ENCODE measurements around the gene GRIN1. TPM values are rescaled to one million over a fixed set of nuclear protein-coding genes. Genes with fewer than 3 reads are reported as not detected.

The GRIN1 gene
- total and polyA plus RNA-seq, 7 experiments from 2014 or later, result not detected

DNA sequence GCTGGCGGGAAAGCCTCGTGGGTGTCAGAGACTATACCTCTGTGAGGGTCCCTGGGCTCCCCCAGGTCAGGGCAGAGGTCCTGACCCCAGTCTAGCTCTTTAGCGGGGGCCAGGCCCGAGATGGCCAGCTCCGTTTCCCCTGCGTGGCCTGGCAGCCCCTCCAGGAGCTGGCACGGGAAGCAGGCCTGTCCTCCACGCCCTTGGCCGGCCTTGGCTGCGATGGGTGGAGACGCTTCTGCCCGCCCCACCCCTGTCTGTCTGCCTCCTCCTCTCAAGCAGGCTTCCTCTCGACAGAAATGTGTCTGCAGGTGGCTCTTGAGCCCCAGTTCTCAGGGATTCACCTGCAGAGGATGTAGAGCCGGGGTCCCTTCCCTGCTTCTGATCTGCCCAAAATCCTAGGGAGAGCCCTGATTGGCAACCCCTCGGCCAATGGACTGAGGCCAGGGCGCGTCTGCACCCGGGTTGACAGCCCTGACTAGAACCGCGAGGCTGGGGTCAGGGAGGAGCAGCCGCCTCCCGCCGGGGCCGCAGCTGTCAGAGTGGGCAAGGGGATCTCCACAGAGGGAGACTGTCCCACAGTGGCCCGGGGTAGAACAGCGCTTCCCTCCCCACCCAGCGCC, 2.6 kb upstream of the GRIN1 start:
- intact Hi-C loops (cut with micrococcal nuclease), result no loop called here
- H3K4me1 ChIP-seq (ENCODE audit: control insufficient read depth in 2 of 2, insufficient read depth in 2 of 2, low read length in 2 of 2), result no peaks in the 10 kb centered on the region
- no peaks in the 10 kb centered on the region for H3K9me3 ChIP-seq (ENCODE audit: control insufficient read depth in 2 of 3, low read length in 3 of 3)
- ATAC-seq (no peak), DNase-seq (no peak)
- no peak overlapping the region for H3K27ac ChIP-seq (ENCODE audit: low read depth, low read length)
- no peaks in the 10 kb centered on the region for H3K36me3 ChIP-seq (ENCODE audit: control insufficient read depth in 2 of 3, insufficient read depth in 3 of 3, low read length in 3 of 3)
- H3K4me3 ChIP-seq (ENCODE audit: low read length), result no peak overlapping the region
- H3K4me3 Mint-ChIP-seq, result no peak overlapping the region
- H3K4me1 Mint-ChIP-seq, result peaks cover 0 to 6% (median 4%) of the 10 kb centered on the region in 7 donors
- POLR2A ChIA-PET, result interaction anchor here (0.5 kb wide), 1 partner anchor 466 kb away, joined by 3 read pairs; no protein-coding TSS in a partner anchor
- H3K27me3 Mint-ChIP-seq, result peaks cover 32 to 58% (median 52%) of the 10 kb centered on the region in 5 donors
- CTCF ChIA-PET, result no interaction called here
- H3K36me3 Mint-ChIP-seq, result peaks cover 0 to 4% (median 0%) of the 10 kb centered on the region in 5 donors
- no peak overlapping the region for H3K27ac Mint-ChIP-seq
- H3K9me3 Mint-ChIP-seq, result peaks cover 0 to 10% (median 0%) of the 10 kb centered on the region in 11 donors
- H3K27me3 ChIP-seq (ENCODE audit: control insufficient read depth in 2 of 2, insufficient read depth in 2 of 2, low read length in 2 of 2), result peaks cover 5 to 22% of the 10 kb centered on the region in 2 donors

DNA sequence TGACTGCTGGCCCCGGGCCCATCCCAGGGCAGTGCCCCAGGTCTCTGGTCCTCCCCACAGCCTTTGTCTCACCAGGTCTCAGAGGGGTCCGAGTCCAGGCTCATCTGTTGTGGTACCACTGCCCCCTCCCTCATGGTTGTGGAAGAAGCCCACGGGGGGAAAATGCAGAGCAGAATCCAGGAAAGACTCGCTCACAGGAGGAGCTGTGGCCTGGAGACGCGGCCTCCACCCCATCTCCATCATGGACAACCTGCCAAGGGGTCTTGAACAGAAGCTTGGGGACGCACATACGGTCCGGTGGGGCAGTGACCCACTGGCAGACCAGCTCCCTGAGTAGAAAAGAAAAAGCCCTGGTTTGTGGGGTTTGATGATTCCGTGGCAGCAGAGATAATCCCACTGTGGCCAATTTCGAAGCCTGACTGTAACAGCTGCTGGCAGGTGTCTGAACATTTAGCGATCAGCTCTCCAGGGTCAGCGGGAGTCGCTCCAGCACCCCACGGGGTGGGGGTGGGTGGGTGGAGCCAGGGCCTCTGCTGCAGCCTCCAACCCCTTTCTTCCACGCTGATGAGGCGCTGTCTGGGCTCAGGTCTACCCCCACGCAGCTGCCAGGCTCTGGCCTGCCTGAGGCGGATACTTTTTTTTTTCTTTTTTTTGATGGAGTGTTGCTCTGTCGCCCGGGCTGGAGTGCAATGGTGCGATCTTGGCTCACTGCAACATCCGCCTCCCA, 1.9 kb upstream of the GRIN1 start:
- peaks cover 0 to 6% (median 4%) of the 10 kb centered on the region in 7 donors for H3K4me1 Mint-ChIP-seq
- Histone ChIP-seq H3K4me1 (ENCODE audit: control insufficient read depth in 2 of 2, insufficient read depth in 2 of 2, low read length in 2 of 2) (no peaks in the 10 kb centered on the region), H3K36me3 (ENCODE audit: control insufficient read depth in 2 of 3, insufficient read depth in 3 of 3, low read length in 3 of 3) (no peaks in the 10 kb centered on the region), H3K27ac (ENCODE audit: low read depth, low read length) (no peak overlapping the region), H3K9me3 (ENCODE audit: control insufficient read depth in 2 of 3, low read length in 3 of 3) (no peaks in the 10 kb centered on the region), H3K27me3 (ENCODE audit: control insufficient read depth in 2 of 2, insufficient read depth in 2 of 2, low read length in 2 of 2) (peaks cover 5 to 23% of the 10 kb centered on the region in 2 donors), H3K4me3 (ENCODE audit: low read length) (no peak overlapping the region)
- ChIA-PET POLR2A (interaction anchor here (0.5 kb wide), 1 partner anchor 465 kb away, joined by 3 read pairs; no protein-coding TSS in a partner anchor), CTCF (no interaction called here)
- no peak overlapping the region for H3K4me3 Mint-ChIP-seq
- peaks cover 0 to 10% (median 0%) of the 10 kb centered on the region in 11 donors for H3K9me3 Mint-ChIP-seq
- DNase-seq (no peak), ATAC-seq (no peak)
- no peak overlapping the region for H3K27ac Mint-ChIP-seq
- intact Hi-C loops (cut with micrococcal nuclease), result no loop called here
- peaks cover 0 to 4% (median 0%) of the 10 kb centered on the region in 5 donors for H3K36me3 Mint-ChIP-seq
- H3K27me3 Mint-ChIP-seq, result peaks cover 35 to 60% (median 57%) of the 10 kb centered on the region in 5 donors

DNA sequence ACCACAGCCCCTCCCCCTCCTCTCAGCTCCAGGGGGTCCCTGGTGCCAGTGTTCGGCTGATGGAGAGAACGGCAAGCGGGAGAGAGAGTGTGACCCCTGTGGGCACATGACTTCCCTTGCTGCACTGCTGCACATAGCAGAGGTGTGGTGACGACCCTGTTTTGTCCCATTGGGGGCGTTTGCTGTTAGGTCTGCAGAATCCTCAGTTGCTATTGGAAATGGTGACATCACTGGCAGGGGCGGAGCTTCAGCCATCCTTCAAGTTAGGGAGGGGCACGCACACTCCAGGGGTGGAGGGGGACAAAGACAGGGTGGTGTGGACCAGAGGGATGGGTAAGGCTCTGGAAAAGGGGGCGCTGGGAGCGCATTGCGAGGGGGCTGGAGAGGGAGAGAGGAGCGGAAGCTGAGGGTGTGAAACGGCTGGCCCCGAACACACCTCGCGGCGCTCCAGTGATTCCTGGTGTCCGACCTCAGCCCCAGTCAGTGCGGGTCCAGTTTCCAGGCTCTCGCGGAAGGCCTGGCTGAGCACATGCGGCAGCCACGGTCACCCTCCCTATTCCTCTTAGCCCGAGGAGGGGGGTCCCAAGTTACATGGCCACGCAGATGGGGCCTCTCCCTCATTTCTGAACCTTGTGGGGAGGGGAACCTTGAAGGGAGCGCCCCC, 764 bp upstream of the GRIN1 start:
- peak overlapping the region in 1 of 9 donors; percentile 18 for H3K27ac Mint-ChIP-seq
- H3K36me3 ChIP-seq (ENCODE audit: control insufficient read depth in 2 of 3, insufficient read depth in 3 of 3, low read length in 3 of 3), result no peaks in the 10 kb centered on the region
- H3K27ac ChIP-seq (ENCODE audit: low read depth, low read length), result no peak overlapping the region
- no peaks in the 10 kb centered on the region for H3K9me3 ChIP-seq (ENCODE audit: control insufficient read depth in 2 of 3, low read length in 3 of 3)
- H3K4me1 Mint-ChIP-seq, result peaks cover 0 to 6% (median 4%) of the 10 kb centered on the region in 7 donors
- H3K36me3 Mint-ChIP-seq, result peaks cover 0 to 4% (median 0%) of the 10 kb centered on the region in 5 donors
- peaks cover 35 to 62% (median 56%) of the 10 kb centered on the region in 5 donors for H3K27me3 Mint-ChIP-seq
- H3K4me3 ChIP-seq (ENCODE audit: low read length), result no peak overlapping the region
- H3K9me3 Mint-ChIP-seq, result peaks cover 0 to 10% (median 0%) of the 10 kb centered on the region in 11 donors
- DNase-seq (no peak), ATAC-seq (no peak)
- intact Hi-C loops (cut with micrococcal nuclease), result no loop called here
- H3K4me3 Mint-ChIP-seq, result no peak overlapping the region
- ChIA-PET POLR2A (interaction anchor here (1.5 kb wide), 1 partner anchor 30 kb away, joined by 3 read pairs; no protein-coding TSS in a partner anchor), CTCF (no interaction called here)
- H3K4me1 ChIP-seq (ENCODE audit: control insufficient read depth in 2 of 2, insufficient read depth in 2 of 2, low read length in 2 of 2), result no peaks in the 10 kb centered on the region
- H3K27me3 ChIP-seq (ENCODE audit: control insufficient read depth in 2 of 2, insufficient read depth in 2 of 2, low read length in 2 of 2), result peaks cover 5 to 28% of the 10 kb centered on the region in 2 donors

DNA sequence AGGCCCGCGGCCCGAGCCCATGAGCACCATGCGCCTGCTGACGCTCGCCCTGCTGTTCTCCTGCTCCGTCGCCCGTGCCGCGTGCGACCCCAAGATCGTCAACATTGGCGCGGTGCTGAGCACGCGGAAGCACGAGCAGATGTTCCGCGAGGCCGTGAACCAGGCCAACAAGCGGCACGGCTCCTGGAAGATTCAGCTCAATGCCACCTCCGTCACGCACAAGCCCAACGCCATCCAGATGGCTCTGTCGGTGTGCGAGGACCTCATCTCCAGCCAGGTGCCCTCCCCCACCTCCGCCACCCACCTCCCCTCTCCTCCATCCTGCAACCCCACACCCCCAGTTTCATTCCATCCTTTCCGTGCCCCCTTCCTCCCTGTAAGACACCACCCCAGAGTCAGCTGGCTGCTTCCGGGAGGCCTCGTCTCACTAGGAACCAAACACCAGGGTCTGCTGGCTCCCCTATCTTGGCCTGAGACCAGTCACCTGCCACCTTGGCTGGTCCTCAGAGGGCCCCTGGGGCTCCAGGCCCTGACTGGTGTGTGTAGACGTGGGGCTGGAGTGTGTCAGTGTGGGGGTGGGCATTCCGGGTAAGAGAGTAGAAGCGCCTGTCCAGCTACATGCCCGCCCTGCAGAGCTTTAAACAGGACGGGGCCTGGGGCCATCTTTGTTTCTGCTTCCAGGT, 655 bp downstream of the GRIN1 start:
- DNase-seq, result no peak
- ChIA-PET POLR2A (interaction anchor here (1.5 kb wide), 1 partner anchor 10 kb away, joined by 6 read pairs; no protein-coding TSS in a partner anchor), CTCF (no interaction called here)
- H3K9me3 Mint-ChIP-seq, result peaks cover 0 to 10% (median 0%) of the 10 kb centered on the region in 11 donors
- peaks cover 0 to 6% (median 4%) of the 10 kb centered on the region in 7 donors for H3K4me1 Mint-ChIP-seq
- Histone ChIP-seq H3K9me3 (ENCODE audit: control insufficient read depth in 2 of 3, low read length in 3 of 3) (no peaks in the 10 kb centered on the region), H3K36me3 (ENCODE audit: control insufficient read depth in 2 of 3, insufficient read depth in 3 of 3, low read length in 3 of 3) (no peaks in the 10 kb centered on the region), H3K4me1 (ENCODE audit: control insufficient read depth in 2 of 2, insufficient read depth in 2 of 2, low read length in 2 of 2) (no peaks in the 10 kb centered on the region), H3K27me3 (ENCODE audit: control insufficient read depth in 2 of 2, insufficient read depth in 2 of 2, low read length in 2 of 2) (peaks cover 5 to 28% of the 10 kb centered on the region in 2 donors), H3K27ac (ENCODE audit: low read depth, low read length) (no peak overlapping the region), H3K4me3 (ENCODE audit: low read length) (no peak overlapping the region)
- H3K27me3 Mint-ChIP-seq, result peaks cover 37 to 65% (median 55%) of the 10 kb centered on the region in 5 donors
- peaks cover 0 to 4% (median 0%) of the 10 kb centered on the region in 5 donors for H3K36me3 Mint-ChIP-seq
- ATAC-seq, result peak; percentile 10
- intact Hi-C loops (cut with micrococcal nuclease), result no loop called here
- H3K4me3 Mint-ChIP-seq, result peak overlapping the region in 2 of 10 donors; percentile 29 to 45
- no peak overlapping the region for H3K27ac Mint-ChIP-seq

DNA sequence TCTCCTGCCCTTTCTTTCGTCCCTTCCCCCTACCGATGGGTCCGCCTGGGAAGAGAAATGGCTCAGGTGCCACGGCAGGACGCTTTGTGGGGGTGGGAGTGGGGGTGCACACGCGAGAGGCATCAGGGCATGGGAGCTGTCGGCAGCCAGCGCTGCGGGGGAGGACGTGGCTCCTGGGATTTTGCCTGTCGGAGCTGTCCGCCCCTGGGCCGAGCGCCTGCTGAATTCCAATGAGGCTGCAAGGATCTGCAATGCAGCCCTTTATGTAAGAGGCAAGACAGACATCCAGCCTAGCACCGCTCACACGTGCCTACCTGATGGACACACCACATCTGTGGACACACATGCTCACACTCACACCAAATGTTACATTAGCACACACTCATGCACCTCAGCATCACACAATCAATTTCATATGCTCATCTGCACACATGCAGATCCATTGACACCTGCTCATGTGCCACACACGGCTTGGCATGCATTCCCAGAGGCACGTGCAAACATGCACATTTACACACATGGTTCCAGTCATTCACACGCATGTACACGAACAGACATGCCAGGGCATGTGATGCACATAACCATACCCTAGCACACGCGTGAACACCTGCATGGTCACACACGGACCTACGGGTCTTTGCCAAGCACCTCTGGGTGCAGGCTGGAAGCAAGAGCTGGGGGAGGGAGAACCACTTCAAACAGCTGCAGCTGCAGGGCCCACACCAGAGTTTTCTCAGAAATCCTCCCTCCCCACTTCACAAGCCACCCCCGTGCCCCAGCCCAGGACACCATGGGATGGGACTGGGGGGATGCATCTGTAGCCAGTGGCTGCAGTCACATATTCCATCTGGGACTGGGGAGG, 1.4 kb downstream of the GRIN1 start:
- Mint-ChIP-seq H3K27me3 (peaks cover 37 to 62% (median 52%) of the 10 kb centered on the region in 5 donors), H3K4me3 (peak overlapping the region in 3 of 10 donors; percentile 42 to 64 (median 57)), H3K9me3 (peaks cover 0 to 10% (median 0%) of the 10 kb centered on the region in 11 donors), H3K27ac (no peak overlapping the region), H3K4me1 (peaks cover 0 to 6% (median 4%) of the 10 kb centered on the region in 7 donors), H3K36me3 (peaks cover 0 to 4% (median 0%) of the 10 kb centered on the region in 5 donors)
- Histone ChIP-seq H3K27ac (ENCODE audit: low read depth, low read length) (no peak overlapping the region), H3K4me1 (ENCODE audit: control insufficient read depth in 2 of 2, insufficient read depth in 2 of 2, low read length in 2 of 2) (no peaks in the 10 kb centered on the region), H3K27me3 (ENCODE audit: control insufficient read depth in 2 of 2, insufficient read depth in 2 of 2, low read length in 2 of 2) (peaks cover 5 to 28% of the 10 kb centered on the region in 2 donors), H3K9me3 (ENCODE audit: control insufficient read depth in 2 of 3, low read length in 3 of 3) (no peaks in the 10 kb centered on the region), H3K4me3 (ENCODE audit: low read length) (no peak overlapping the region), H3K36me3 (ENCODE audit: control insufficient read depth in 2 of 3, insufficient read depth in 3 of 3, low read length in 3 of 3) (no peaks in the 10 kb centered on the region)
- intact Hi-C loops (cut with micrococcal nuclease), result no loop called here
- ChIA-PET CTCF (no interaction called here), POLR2A (interaction anchor here (1.1 to 1.5 kb wide), 2 partner anchors 9 to 11 kb away, joined by 3 to 6 read pairs; no protein-coding TSS in a partner anchor)
- ATAC-seq (no peak), DNase-seq (no peak)
